ENCODE data around the gene PADI3.

PADI3 gene

DNA sequence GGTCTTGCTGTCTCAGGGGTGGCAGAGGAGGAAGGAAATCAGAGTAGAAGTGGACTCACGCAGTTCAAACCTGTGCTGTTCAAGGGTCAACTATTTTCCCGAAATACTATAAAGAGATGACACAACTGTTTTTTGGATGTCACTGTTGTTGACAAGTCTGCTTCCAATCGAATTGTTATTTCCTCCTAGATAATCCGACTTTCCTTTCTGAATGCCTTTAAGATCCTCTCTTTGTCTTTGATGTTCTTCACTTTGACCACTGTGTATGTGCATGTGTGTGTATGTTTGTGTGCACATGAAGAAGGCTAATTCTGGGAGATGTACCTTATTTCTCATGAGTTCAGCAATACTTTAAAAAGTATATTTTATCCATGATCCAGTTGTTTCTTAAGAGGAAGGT lies 80.7 kb downstream of the PADI3 start:
- no peak for TF ChIP-seq NFIC (IDR thresholded peaks at IDR 0.05)
- no peak for TF ChIP-seq TCF12 (IDR thresholded peaks at IDR 0.05; ENCODE audit: low read depth)
- no peak for TF ChIP-seq CEBPB (IDR thresholded peaks at IDR 0.05)
- TF ChIP-seq ZBTB7A (IDR thresholded peaks at IDR 0.05; ENCODE audit: low read depth): no peak
- no peak for TF ChIP-seq EP300 (IDR thresholded peaks at IDR 0.05; ENCODE audit: borderline replicate concordance)
- no peak for TF ChIP-seq EGR1 (IDR thresholded peaks at IDR 0.05)
- TF ChIP-seq, protein P1, sequence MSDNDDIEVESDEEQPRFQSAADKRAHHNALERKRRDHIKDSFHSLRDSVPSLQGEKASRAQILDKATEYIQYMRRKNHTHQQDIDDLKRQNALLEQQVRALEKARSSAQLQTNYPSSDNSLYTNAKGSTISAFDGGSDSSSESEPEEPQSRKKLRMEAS (IDR thresholded peaks at IDR 0.05): no peak
- TF ChIP-seq, protein P2, sequence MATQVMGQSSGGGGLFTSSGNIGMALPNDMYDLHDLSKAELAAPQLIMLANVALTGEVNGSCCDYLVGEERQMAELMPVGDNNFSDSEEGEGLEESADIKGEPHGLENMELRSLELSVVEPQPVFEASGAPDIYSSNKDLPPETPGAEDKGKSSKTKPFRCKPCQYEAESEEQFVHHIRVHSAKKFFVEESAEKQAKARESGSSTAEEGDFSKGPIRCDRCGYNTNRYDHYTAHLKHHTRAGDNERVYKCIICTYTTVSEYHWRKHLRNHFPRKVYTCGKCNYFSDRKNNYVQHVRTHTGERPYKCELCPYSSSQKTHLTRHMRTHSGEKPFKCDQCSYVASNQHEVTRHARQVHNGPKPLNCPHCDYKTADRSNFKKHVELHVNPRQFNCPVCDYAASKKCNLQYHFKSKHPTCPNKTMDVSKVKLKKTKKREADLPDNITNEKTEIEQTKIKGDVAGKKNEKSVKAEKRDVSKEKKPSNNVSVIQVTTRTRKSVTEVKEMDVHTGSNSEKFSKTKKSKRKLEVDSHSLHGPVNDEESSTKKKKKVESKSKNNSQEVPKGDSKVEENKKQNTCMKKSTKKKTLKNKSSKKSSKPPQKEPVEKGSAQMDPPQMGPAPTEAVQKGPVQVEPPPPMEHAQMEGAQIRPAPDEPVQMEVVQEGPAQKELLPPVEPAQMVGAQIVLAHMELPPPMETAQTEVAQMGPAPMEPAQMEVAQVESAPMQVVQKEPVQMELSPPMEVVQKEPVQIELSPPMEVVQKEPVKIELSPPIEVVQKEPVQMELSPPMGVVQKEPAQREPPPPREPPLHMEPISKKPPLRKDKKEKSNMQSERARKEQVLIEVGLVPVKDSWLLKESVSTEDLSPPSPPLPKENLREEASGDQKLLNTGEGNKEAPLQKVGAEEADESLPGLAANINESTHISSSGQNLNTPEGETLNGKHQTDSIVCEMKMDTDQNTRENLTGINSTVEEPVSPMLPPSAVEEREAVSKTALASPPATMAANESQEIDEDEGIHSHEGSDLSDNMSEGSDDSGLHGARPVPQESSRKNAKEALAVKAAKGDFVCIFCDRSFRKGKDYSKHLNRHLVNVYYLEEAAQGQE (IDR thresholded peaks at IDR 0.05; ENCODE audit: low read depth): no peak
- no peak for TF ChIP-seq TAF1 (IDR thresholded peaks at IDR 0.05; ENCODE audit: low read depth)
- TF ChIP-seq RAD21 (IDR thresholded peaks at IDR 0.05; ENCODE audit: low read depth): no peak
- TF ChIP-seq FOXM1 (IDR thresholded peaks at IDR 0.05; ENCODE audit: borderline replicate concordance, low read depth): no peak
- no peak for TF ChIP-seq TEAD4 (IDR thresholded peaks at IDR 0.05)
- no peak for TF ChIP-seq CREB1 (IDR thresholded peaks at IDR 0.05; ENCODE audit: low read depth)
- no peak for TF ChIP-seq YY1 (IDR thresholded peaks at IDR 0.05; ENCODE audit: low read depth)
- TF ChIP-seq, protein P3, sequence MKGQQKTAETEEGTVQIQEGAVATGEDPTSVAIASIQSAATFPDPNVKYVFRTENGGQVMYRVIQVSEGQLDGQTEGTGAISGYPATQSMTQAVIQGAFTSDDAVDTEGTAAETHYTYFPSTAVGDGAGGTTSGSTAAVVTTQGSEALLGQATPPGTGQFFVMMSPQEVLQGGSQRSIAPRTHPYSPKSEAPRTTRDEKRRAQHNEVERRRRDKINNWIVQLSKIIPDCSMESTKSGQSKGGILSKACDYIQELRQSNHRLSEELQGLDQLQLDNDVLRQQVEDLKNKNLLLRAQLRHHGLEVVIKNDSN (IDR thresholded peaks at IDR 0.05): no peak

DNA sequence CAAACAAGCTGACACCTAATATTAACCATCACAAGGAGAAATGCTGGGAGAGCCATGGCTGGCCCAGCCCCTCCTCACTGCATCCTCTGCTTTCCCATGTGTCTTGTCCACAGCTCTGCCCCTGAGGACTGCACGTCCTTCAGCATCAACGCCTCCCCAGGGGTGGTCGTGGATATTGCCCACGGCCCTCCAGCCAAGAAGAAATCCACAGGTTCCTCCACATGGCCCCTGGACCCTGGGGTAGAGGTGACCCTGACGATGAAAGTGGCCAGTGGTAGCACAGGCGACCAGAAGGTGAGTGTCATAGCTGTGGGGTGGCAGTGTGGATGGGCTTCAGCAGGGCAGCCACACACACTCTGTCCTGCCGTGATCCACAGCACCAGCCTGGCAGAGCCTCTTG lies 82.0 kb downstream of the PADI3 start:
- TF ChIP-seq EGR1 (IDR thresholded peaks at IDR 0.05): no peak
- TF ChIP-seq, protein P2 (IDR thresholded peaks at IDR 0.05; ENCODE audit: low read depth): no peak
- no peak for TF ChIP-seq EP300 (IDR thresholded peaks at IDR 0.05; ENCODE audit: borderline replicate concordance)
- TF ChIP-seq FOXM1 (IDR thresholded peaks at IDR 0.05; ENCODE audit: borderline replicate concordance, low read depth): no peak
- no peak for TF ChIP-seq ZBTB7A (IDR thresholded peaks at IDR 0.05; ENCODE audit: low read depth)
- no peak for TF ChIP-seq TAF1 (IDR thresholded peaks at IDR 0.05; ENCODE audit: low read depth)
- no peak for TF ChIP-seq RAD21 (IDR thresholded peaks at IDR 0.05; ENCODE audit: low read depth)
- TF ChIP-seq, protein P1 (IDR thresholded peaks at IDR 0.05): no peak

DNA sequence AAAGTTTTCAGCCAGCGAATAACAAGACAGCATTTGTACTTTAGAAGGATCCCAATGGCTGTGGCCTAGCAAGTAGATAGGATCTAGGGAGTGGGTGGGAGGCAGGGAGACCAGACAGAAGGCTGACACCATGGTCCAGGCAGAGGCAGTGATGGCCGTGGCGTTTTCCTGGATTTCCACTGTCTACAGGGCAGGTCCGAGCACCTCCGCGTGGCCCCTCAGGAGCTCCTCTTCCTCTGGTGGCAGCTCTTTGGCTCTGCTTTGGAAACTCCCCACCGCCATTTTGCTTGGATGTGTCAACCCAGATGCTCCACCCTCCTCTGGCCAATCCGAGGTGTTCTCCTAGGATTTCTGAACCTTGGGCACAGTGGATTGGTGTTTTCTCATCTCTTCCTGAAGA lies 84.2 kb downstream of the PADI3 start:
- TF ChIP-seq, protein P1 (IDR thresholded peaks at IDR 0.05): no peak
